ENCODE measurements around the gene TRHDE.

The TRHDE gene

GRCh38 chr12:72468505-72468904 is 196.3 kb downstream of the TRHDE start:
- Histone ChIP-seq H3K27ac (no peak overlapping the region), H2AFZ (no peak overlapping the region), H3K79me2 (no peaks in the 10 kb centered on the region), H3K4me3 (ENCODE audit: low read depth, low read length) (no peak overlapping the region), H3K9me3 (ENCODE audit: control insufficient read depth, low read length) (no peaks in the 10 kb centered on the region), H3K4me2 (ENCODE audit: low read length) (no peak overlapping the region), H3K27me3 (ENCODE audit: control insufficient read depth, insufficient read depth, low read length) (no peaks in the 10 kb centered on the region), H3K9ac (no peak overlapping the region), H3K36me3 (ENCODE audit: control insufficient read depth, insufficient read depth, low read length) (no peaks in the 10 kb centered on the region), H3K4me1 (no peaks in the 10 kb centered on the region)
- TF ChIP-seq CTCF (IDR thresholded peaks at IDR 0.05), result no peak

- H3K27ac ChIP-seq, result no peak overlapping the region
- no peaks in the 10 kb centered on the region for H3K9me3 ChIP-seq (ENCODE audit: control insufficient read depth, low read length)
- TF ChIP-seq CTCF (IDR thresholded peaks at IDR 0.05), result no peak
- no peak overlapping the region for H3K4me2 ChIP-seq (ENCODE audit: low read length)
- H2AFZ ChIP-seq, result no peak overlapping the region
- no peaks in the 10 kb centered on the region for H3K36me3 ChIP-seq (ENCODE audit: control insufficient read depth, insufficient read depth, low read length)
- H3K9ac ChIP-seq, result no peak overlapping the region
- H3K27me3 ChIP-seq (ENCODE audit: control insufficient read depth, insufficient read depth, low read length), result no peaks in the 10 kb centered on the region
- H3K4me1 ChIP-seq, result no peaks in the 10 kb centered on the region
- no peaks in the 10 kb centered on the region for H3K79me2 ChIP-seq
- no peak overlapping the region for H3K4me3 ChIP-seq (ENCODE audit: low read depth, low read length)
Measured at GRCh38 chr12:72471806-72472205, 199.6 kb downstream of the TRHDE start.

GRCh38 chr12:72472350-72472749 is 200.2 kb downstream of the TRHDE start:
- Histone ChIP-seq H3K4me3 (ENCODE audit: low read depth, low read length) (no peak overlapping the region), H3K9me3 (ENCODE audit: control insufficient read depth, low read length) (no peaks in the 10 kb centered on the region), H2AFZ (no peak overlapping the region), H3K4me2 (ENCODE audit: low read length) (no peak overlapping the region), H3K79me2 (no peaks in the 10 kb centered on the region), H3K9ac (no peak overlapping the region), H3K27ac (no peak overlapping the region), H3K4me1 (no peaks in the 10 kb centered on the region), H3K36me3 (ENCODE audit: control insufficient read depth, insufficient read depth, low read length) (no peaks in the 10 kb centered on the region), H3K27me3 (ENCODE audit: control insufficient read depth, insufficient read depth, low read length) (no peaks in the 10 kb centered on the region)
- TF ChIP-seq CTCF (IDR thresholded peaks at IDR 0.05), result no peak

DNA sequence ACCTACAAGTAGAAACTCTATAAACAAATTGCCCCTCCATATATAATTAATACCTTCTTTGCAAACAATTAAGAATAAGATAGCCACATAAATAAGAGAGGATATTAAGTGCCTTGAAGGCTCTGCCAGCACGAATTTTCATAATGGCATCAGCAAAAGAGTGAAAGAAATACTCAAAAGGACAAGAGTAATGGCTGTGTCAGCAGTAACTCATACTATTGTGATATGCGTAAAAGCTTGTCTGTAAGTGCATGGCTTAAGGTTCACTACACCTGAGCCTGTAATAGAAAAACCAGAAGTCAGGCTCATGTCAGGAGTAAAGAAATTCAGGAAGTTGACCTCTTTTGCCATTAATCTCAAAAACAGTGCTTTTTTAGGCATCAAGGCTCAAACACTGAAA is 204.1 kb downstream of the TRHDE start:
- no peak overlapping the region for H3K4me3 ChIP-seq (ENCODE audit: low read depth, low read length)
- H3K4me2 ChIP-seq (ENCODE audit: low read length), result no peak overlapping the region
- H3K9ac ChIP-seq, result no peak overlapping the region
- H3K4me1 ChIP-seq, result no peaks in the 10 kb centered on the region
- TF ChIP-seq CTCF (IDR thresholded peaks at IDR 0.05), result no peak
- H3K36me3 ChIP-seq (ENCODE audit: control insufficient read depth, insufficient read depth, low read length), result no peaks in the 10 kb centered on the region
- H3K27ac ChIP-seq, result no peak overlapping the region
- H3K79me2 ChIP-seq, result no peaks in the 10 kb centered on the region
- H3K9me3 ChIP-seq (ENCODE audit: control insufficient read depth, low read length), result no peaks in the 10 kb centered on the region
- H3K27me3 ChIP-seq (ENCODE audit: control insufficient read depth, insufficient read depth, low read length), result no peaks in the 10 kb centered on the region
- no peak overlapping the region for H2AFZ ChIP-seq

GRCh38 chr12:72485017-72485701 is 213.0 kb downstream of the TRHDE start:
- no peak for TF ChIP-seq CTCF (IDR thresholded peaks at IDR 0.05)
- H3K4me1 ChIP-seq, result no peaks in the 10 kb centered on the region
- no peaks in the 10 kb centered on the region for H3K27me3 ChIP-seq (ENCODE audit: control insufficient read depth, insufficient read depth, low read length)
- H3K9me3 ChIP-seq (ENCODE audit: control insufficient read depth, low read length), result no peaks in the 10 kb centered on the region
- no peak overlapping the region for H3K4me2 ChIP-seq (ENCODE audit: low read length)
- H2AFZ ChIP-seq, result no peak overlapping the region
- no peak overlapping the region for H3K9ac ChIP-seq
- no peaks in the 10 kb centered on the region for H3K79me2 ChIP-seq
- H3K27ac ChIP-seq, result no peak overlapping the region
- H3K36me3 ChIP-seq (ENCODE audit: control insufficient read depth, insufficient read depth, low read length), result no peaks in the 10 kb centered on the region
- no peak overlapping the region for H3K4me3 ChIP-seq (ENCODE audit: low read depth, low read length)
